Measurements from ENCODE around the gene TBCK.

TBCK gene

DNA sequence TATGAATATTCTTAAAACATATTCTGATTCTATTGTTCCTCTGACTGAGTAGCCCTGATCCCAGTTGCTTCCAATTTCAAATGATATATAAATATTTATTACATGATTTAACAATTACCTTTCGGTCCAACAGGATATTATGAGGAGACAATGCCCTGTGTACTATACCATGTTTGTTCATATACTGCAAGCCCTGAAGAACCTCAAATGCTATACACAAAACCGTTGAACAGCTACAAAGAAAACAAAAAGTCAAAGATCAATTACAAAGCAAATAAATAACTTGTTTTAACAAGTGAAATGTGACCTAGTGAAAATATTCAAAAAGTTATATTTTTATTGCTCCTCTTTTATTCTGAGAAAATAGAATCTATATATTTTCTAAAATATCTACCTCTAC lies 54.0 kb downstream of the TBCK start:
- H3K27me3 ChIP-seq (ENCODE audit: insufficient read depth, low read length, poor library complexity, severe bottlenecking), result no peaks in the 10 kb centered on the region
- H3K9me2 ChIP-seq (replicated peaks; ENCODE audit: low read depth, low read length), result no peaks in the 10 kb centered on the region
- no peaks in the 10 kb centered on the region for H3K36me3 ChIP-seq (ENCODE audit: insufficient read depth, low read length)
- H3K4me1 ChIP-seq (ENCODE audit: insufficient read depth, low read length, poor library complexity, severe bottlenecking), result no peaks in the 10 kb centered on the region
- no peak overlapping the region for H2AFZ ChIP-seq (ENCODE audit: low read length)
- TF ChIP-seq, protein P1, sequence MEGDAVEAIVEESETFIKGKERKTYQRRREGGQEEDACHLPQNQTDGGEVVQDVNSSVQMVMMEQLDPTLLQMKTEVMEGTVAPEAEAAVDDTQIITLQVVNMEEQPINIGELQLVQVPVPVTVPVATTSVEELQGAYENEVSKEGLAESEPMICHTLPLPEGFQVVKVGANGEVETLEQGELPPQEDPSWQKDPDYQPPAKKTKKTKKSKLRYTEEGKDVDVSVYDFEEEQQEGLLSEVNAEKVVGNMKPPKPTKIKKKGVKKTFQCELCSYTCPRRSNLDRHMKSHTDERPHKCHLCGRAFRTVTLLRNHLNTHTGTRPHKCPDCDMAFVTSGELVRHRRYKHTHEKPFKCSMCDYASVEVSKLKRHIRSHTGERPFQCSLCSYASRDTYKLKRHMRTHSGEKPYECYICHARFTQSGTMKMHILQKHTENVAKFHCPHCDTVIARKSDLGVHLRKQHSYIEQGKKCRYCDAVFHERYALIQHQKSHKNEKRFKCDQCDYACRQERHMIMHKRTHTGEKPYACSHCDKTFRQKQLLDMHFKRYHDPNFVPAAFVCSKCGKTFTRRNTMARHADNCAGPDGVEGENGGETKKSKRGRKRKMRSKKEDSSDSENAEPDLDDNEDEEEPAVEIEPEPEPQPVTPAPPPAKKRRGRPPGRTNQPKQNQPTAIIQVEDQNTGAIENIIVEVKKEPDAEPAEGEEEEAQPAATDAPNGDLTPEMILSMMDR (conservative IDR thresholded peaks at IDR 0.05; ENCODE audit: low read length), result no peak
- TF ChIP-seq EZH2phosphoT487 (IDR thresholded peaks at IDR 0.05; ENCODE audit: borderline replicate concordance), result no peak
- no peaks in the 10 kb centered on the region for H3F3A ChIP-seq (ENCODE audit: low read depth)
- H3K79me2 ChIP-seq (ENCODE audit: insufficient read depth, low read length), result no peaks in the 10 kb centered on the region
- H4K20me1 ChIP-seq (ENCODE audit: insufficient read depth, low read length, poor library complexity, severe bottlenecking), result no peaks in the 10 kb centered on the region
- H3K9ac ChIP-seq (ENCODE audit: low read depth, low read length, poor library complexity, severe bottlenecking), result no peak overlapping the region
- H3K9me3 ChIP-seq (ENCODE audit: insufficient read depth, low read depth, low read length), result no peaks in the 10 kb centered on the region
- H3K4me3 ChIP-seq (ENCODE audit: low read length, poor library complexity, severe bottlenecking), result no peak overlapping the region
- no peak overlapping the region for H3K4me2 ChIP-seq (ENCODE audit: low read depth, low read length, poor library complexity, severe bottlenecking)

DNA sequence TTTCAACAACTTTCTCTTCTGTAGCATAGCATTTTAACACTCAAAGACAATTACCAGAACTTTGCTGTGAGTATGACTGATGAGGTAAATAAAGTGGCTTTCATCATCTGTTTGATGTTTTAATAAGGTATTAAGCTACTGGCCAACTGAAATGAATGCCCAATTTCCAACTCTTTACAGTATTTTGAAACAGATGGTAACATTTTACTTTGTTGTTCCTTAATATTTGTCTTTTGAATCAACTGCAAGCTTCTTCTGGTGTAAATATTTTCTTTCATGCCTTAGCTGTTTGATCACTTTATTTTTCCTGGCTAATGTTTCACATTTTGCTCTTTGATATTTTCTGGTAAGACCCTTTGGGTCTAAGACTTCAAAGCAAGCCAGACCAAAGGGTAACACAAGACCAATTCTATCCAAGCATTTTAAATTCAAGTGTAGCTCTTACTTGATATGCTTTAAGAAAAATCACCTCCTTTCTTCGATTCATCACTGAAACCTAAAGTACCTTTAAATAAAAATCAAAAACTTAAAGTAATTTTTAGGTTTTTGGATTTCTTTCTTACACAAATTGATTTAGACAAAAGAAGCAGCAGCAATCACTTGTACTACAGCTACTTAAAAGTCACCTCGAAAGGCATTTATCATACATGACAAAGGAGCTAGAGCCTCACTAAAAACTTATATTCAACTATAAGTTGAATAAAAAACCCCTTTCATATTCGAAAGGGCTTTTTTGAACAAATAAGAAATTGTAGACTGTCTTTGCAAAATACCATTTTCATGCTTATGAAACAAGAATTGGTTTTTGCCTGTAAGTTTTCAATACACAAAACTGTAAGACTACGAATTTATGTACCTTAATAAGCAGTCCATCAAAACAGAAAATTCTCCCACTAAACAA lies 57.6 kb downstream of the TBCK start:
- Histone ChIP-seq H4K20me1 (ENCODE audit: insufficient read depth, low read length, poor library complexity, severe bottlenecking) (no peaks in the 10 kb centered on the region), H3K79me2 (ENCODE audit: insufficient read depth, low read length) (no peaks in the 10 kb centered on the region), H3K9ac (ENCODE audit: low read depth, low read length, poor library complexity, severe bottlenecking) (no peak overlapping the region), H2AFZ (ENCODE audit: low read length) (no peak overlapping the region), H3K4me2 (ENCODE audit: low read depth, low read length, poor library complexity, severe bottlenecking) (no peak overlapping the region), H3F3A (ENCODE audit: low read depth) (no peaks in the 10 kb centered on the region), H3K4me3 (ENCODE audit: low read length, poor library complexity, severe bottlenecking) (no peak overlapping the region), H3K27me3 (ENCODE audit: insufficient read depth, low read length, poor library complexity, severe bottlenecking) (no peaks in the 10 kb centered on the region), H3K9me3 (ENCODE audit: insufficient read depth, low read depth, low read length) (no peaks in the 10 kb centered on the region), H3K4me1 (ENCODE audit: insufficient read depth, low read length, poor library complexity, severe bottlenecking) (no peaks in the 10 kb centered on the region), H3K36me3 (ENCODE audit: insufficient read depth, low read length) (peaks cover 12% of the 10 kb centered on the region; the same call in 1 of the 2 replicates), H3K9me2 (replicated peaks; ENCODE audit: low read depth, low read length) (no peaks in the 10 kb centered on the region)
- TF ChIP-seq, protein P1 (conservative IDR thresholded peaks at IDR 0.05; ENCODE audit: low read length), result no peak
- no peak for TF ChIP-seq EZH2phosphoT487 (IDR thresholded peaks at IDR 0.05; ENCODE audit: borderline replicate concordance)

GRCh38 chr4:106256190-106256589 lies 59.8 kb downstream of the TBCK start:
- Histone ChIP-seq H3K4me1 (ENCODE audit: insufficient read depth, low read length, poor library complexity, severe bottlenecking) (no peaks in the 10 kb centered on the region), H3K79me2 (ENCODE audit: insufficient read depth, low read length) (no peaks in the 10 kb centered on the region), H3K9me3 (ENCODE audit: insufficient read depth, low read depth, low read length) (no peaks in the 10 kb centered on the region), H3K9ac (ENCODE audit: low read depth, low read length, poor library complexity, severe bottlenecking) (no peak overlapping the region), H3K36me3 (ENCODE audit: insufficient read depth, low read length) (peaks cover 12% of the 10 kb centered on the region; the same call in 1 of the 2 replicates), H4K20me1 (ENCODE audit: insufficient read depth, low read length, poor library complexity, severe bottlenecking) (no peaks in the 10 kb centered on the region), H3K4me3 (ENCODE audit: low read length, poor library complexity, severe bottlenecking) (no peak overlapping the region), H3F3A (ENCODE audit: low read depth) (no peaks in the 10 kb centered on the region), H2AFZ (ENCODE audit: low read length) (no peak overlapping the region), H3K4me2 (ENCODE audit: low read depth, low read length, poor library complexity, severe bottlenecking) (no peak overlapping the region), H3K27me3 (ENCODE audit: insufficient read depth, low read length, poor library complexity, severe bottlenecking) (no peaks in the 10 kb centered on the region), H3K9me2 (replicated peaks; ENCODE audit: low read depth, low read length) (no peaks in the 10 kb centered on the region)
- no peak for TF ChIP-seq EZH2phosphoT487 (IDR thresholded peaks at IDR 0.05; ENCODE audit: borderline replicate concordance)
- TF ChIP-seq, protein P1 (conservative IDR thresholded peaks at IDR 0.05; ENCODE audit: low read length), result no peak

Measured in Loucy (cell line).